GM23338 (cell line): Measurements from ENCODE around the gene UNC93B1.

ENCODE experiments used
- CREB1 ChIP-seq: fragments of 250-450 bp; sonication (Bioruptor Pico); IDR thresholded peaks from 2 replicates; pipeline ENCODE4 v1.5.0; 2020; ENCODE audit warnings: low read depth, mild to moderate bottlenecking, moderate library complexity
- CTCF ChIP-seq, 2 experiments: fragments of 200-600 bp in 1 of 2; sonication (generic) in 1 of 2; conservative IDR thresholded peaks; 2 replicates each; pipeline versions ENCODE4 v1.5.1 to v1.6.1; 2016 to 2017; ENCODE audit warnings: antibody characterized with exemption in 2 of 2, low read depth in 2 of 2, mild to moderate bottlenecking in 2 of 2, moderate library complexity in 1 of 2
- EZH2 ChIP-seq: fragments of 200-600 bp; sonication (generic); IDR thresholded peaks from one replicate; pipeline ENCODE4 v1.8.0; 2017; ENCODE audit warnings: antibody characterized with exemption, mild to moderate bottlenecking, low read depth; ENCODE audit not compliant: unreplicated experiment
- JUNB ChIP-seq: IDR thresholded peaks from one replicate; pipeline ENCODE4 v1.6.1; 2016; ENCODE audit warnings: antibody characterized with exemption; ENCODE audit not compliant: unreplicated experiment
- REST ChIP-seq: IDR thresholded peaks from one replicate; pipeline ENCODE4 v1.6.1; 2018; ENCODE audit warnings: antibody characterized with exemption; ENCODE audit not compliant: unreplicated experiment
- STAT1 ChIP-seq: IDR thresholded peaks from one replicate; pipeline ENCODE4 v1.6.1; 2016; ENCODE audit warnings: antibody characterized with exemption; ENCODE audit not compliant: unreplicated experiment

DNA sequence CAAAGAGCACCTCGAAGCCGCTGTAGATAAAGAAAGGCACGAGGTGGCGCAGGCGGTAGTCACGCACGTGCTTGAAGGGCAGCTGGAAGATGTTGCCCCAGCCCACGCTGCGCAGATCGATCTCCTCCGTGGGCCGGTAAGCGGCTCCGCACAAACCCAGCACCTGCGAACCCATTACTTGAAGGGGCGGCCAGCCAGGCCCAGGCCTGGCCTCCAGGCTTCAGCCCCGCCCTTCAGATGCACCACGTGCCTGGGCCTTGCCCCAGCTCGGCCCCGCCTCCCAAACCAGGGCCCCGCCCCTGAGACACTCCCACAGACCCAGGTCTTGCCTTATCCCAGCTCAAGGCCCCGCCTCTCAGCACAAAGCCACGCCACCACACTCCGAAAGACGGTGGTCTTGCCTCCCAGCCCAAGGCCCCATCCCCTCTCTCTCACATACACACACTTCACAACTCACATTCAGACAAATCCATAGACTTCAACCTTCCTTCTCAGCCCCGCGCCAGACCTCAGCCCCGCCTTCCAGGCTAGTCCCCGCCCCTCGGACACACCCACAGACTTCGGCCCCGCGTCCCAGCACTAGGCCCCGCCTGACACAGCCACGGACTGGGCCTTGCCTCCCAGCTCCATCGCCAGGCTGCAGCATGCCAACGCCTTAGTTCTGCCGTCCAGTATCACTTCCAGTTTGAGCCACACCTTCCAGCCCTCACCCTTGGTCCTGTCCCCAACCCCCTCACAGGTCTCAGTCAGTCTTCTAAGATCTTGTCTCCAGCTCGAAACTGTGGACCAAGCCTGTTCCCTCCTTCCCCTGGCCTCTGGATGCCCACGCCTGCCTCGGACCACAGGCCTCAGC is 7.0 kb downstream of the UNC93B1 start:
- TF ChIP-seq REST (no peak), JUNB (no peak), CTCF (conservative IDR thresholded peaks at IDR 0.05; ENCODE audit: low read depth in 2 of 2) (no peak; a peak in 1 of 4 replicates), CREB1 (CRISPR knock-in tag) (no peak), EZH2 (no peak), STAT1 (no peak)
